Stimulated activated CD8-positive, alpha-beta memory T cell treated with anti-CD3 and anti-CD28 coated beads, Interleukin-7, amount 100 ng/mL, for 4 hours (primary cell): ENCODE results near the gene EXOC2.

Experiments
- DNase-seq, 2 donors: peaks; one replicate each; pipeline ENCODE4 v3.0.0-alpha.2; 2020; ENCODE audit warnings: low read depth in 2 of 2

The EXOC2 gene

DNA sequence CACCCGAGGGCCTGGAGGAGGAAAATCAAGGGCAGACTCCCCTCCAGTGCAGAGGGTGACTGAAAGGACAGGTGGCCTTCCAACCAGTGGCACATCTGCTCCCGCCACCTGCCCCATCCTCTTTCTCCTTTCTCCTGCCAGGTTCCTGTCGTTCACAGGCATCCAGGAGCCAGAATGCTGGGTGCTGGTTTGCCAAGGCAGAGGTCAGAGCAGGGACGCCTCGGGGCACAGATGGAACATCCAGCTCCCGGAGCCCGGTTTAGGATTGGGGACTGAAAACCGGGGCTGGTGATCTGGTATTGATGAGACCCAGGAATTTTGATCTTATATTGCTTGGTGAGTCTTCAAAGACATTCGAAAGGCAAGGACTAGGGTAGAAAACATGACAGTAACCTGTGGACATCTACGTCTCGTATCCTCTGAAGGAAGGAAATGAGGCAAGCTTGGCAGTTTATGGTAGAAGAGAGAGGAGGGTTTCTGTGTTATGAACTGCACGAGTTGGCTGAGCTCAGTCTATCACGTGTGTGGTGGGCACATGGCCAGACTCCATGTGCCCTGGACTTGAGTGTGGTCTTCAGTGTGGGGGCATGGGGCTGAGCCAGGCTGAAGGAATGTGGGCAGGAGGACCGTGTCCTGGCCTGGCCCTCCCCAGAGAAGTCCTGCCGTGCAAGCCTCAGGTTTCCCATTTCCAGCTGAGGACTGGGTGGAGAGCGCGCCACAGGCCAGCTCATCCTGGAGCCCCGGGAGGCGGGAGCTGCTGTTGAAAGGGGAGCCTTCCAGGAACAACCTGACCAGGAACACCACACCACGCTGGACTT lies 227.2 kb downstream of the EXOC2 start:
- no peak for DNase-seq

DNA sequence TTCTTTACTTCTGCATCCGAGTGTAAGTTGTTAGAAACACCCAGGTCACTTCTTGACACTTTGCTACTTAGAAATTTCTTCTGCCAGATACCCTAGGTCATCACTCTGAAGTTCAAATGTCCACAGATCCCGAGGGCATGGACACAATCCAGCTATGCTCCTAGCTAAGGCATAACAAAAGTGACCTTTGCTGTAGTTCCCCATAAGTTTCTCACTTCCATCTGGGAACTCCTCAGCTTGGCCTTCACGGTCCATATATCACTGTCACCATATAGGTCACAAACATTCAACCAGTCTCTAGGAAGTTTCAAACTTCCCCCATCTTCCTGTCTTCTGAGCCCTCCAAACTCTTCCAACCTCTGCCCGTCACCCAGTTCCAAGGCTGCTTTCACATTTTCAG lies 236.1 kb downstream of the EXOC2 start:
- no peak for DNase-seq

DNA sequence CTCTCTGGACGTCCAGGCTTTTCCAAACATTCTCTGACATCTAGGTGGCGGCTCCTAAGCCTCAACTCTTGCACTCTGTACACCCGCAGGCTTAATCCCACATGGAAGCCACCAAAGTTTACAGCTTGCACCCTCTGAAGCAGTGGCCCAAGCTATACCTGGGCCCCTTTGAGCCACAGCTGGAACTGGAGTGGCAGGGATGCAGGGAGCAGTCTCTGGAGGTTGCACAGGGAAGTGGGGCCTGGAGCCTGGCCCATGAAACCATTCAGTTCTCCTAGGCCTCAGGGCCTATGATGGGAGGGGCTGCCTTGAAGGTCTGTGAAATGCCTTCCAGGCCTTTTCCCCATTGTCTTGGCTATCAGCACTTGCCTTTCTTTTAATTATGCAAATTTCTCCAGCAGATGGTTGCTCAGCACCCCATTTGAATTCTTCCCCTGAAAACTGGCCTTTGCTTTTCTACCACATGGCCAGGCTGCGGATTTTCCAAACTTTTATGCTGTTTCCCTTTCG lies 236.5 kb downstream of the EXOC2 start:
- DNase-seq: no peak

DNA sequence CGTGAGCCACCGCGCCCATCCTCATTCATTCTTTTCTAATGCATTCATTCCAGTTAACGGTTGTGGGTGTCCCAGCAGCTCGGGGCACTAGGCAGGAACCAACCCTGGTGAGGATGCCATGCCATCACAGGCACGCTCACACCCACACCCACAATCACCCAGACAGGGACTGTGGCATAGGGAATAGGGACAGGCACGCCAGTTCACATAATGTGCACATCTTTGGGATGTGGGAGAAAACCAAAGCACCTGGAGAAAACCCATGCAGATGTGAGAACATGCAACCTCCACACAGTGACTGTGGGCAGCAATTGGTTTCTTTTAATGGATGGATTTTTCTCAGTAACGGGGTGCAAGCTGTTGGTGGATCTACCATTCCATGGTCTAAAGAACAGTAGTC lies 237.1 kb downstream of the EXOC2 start:
- no peak for DNase-seq

DNA sequence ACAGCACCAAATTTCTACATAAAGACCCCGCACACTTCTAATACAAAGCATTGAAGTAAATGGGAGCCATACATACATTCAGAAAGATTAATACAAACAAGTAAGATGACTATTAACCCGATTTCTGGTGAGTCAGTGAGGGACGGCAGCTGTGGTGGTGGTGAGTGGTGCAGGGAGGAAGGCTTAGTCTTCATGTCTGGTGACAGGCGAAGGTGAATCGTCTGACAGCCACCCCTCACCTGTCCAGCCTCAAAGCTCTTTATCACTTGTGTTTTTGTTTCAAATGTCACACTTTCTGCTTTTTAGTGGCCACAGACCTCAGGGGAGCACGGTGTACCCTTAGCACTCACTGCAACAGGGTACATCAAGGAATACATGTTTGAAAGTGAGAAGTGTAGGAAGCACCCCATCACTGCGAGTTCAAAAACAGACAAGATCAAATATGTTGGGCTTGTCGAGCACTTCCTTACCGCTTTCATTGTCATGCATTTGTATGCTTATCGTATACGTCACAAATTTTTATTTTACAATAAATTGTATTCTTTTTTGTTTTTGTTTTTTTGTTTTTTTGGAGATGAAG lies 237.8 kb downstream of the EXOC2 start:
- DNase-seq: peak; percentile 39 to 51

DNA sequence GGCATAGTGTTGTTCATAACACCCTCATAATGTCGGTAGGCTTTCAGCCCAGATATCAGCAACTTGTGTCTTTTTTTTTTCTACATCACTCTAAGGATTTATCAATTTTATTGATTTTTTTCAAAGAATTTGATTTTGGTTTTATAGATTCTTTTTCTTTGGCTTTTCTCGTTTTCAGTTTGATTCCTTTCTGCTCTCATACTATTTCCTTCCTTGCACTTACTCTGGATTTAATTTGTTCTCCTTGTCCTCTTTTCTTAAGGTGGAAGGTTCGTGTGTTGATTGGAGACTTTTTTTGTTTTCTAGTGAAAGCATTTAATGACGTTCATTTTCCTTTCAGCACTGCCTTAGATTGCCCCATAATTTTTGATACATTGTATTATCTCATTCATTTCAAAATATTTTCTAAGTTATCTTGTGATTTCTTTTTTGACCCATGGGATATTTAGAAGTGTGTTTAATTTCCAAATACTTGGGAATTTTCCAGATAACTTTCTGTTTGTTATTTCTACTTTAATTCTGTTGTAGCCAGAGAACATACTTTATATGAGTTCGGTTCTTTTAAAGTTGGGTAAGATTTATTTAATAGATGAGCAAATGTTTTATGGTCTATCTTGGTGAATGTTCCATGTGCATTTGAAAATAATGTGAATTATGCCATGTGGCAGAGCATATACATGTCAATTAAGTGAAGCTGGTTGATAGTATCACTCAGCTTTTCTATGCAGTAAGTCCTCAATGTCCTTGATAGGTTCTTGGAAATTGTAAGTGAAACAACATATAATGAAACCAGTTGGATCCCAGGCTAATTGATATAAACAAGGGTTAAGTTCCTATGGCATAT lies 238.6 kb downstream of the EXOC2 start:
- DNase-seq: no peak

DNA sequence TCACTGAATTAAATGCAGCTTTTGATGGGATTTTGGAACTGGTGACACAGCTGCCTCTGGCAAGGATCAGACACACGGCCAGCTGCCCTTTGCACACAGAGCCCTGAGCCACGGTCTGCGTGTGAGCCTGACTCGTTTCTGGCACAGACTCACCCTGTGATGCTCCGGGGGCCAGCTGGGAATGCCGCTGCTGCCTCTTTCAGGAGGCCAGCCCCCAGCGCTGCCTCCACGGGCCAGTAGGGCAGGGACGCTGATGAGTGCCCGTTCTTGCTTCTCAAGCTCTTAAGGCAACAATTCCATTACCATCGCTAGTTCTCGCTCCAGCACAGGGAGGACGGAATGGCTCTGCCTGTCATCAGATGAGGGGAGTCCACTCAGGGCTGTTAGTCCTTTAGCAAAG lies 239.8 kb downstream of the EXOC2 start:
- no peak for DNase-seq

DNA sequence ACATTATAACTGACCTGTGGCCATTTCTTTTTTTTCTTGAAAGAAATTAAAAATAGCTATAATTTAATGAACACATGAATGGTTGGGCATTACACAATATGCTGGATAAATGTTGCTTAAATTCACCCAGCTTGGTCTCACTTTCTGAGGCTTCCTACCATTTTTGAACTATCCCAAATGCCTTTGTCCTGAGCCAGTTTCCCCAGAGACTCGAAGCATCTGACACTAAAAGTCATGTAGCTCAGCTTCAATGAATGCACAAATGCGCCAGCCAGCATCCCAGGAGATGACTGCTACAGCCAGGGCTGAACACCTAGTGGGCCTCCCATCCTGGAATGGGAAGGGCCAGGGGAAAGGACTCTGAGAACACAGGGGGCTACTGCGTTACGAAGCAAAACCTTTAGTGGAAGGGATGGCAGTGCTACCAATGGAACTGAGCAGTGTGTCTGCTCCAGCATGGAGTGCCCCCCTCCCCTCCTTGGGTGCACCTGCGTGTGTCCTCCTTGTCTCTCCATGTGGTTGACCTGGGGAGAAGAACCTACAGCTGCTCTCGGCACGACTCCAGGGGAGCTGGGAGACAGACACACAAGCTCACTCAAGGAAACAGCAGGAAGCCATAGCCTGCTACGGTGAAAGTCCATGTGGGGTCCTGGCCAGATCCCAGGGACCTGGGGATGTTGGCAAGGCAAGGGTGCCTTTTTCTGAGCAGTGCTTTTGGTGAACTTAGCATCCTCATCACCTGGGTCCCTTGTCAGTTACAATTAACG lies 240.5 kb downstream of the EXOC2 start:
- DNase-seq: no peak

DNA sequence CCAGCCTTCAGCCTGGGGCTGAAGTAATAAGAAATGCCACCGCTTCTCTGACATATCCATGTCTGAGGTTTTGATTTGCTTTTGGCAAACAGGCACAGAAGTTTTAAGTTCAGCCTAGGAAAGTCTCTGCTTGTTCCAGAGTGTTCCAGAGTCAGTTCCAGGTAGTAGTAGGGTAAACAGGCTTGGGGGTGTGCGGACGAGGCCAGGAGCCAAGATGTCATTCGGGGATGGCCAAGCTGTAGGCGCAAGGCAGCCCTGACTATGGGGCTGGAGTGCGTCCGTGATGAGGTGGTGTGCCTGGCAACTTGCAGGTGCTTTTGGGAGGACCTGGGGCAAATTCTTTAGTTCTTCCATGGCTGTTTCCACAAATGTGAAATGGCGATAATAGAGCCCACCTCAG lies 241.1 kb downstream of the EXOC2 start:
- DNase-seq: no peak

DNA sequence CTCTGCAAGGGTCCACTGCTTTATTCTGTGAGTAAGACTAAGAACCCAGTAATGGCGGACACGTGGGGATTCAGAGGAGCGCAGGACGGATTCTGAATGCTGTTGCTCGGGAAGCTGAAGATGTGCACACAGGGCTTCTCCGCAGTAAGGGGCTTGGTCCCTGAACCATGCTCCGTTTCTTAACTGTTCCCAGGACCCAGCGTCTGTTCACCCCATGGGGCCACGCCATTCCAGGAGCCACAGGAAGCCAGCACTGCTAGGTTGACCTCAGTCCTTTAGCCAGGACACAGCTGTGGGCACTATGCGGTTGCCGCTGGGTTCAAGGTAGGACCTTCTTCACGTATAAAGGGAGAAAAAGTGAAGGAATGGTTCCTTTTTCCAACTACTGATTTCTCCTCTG lies 241.6 kb downstream of the EXOC2 start:
- no peak for DNase-seq

DNA sequence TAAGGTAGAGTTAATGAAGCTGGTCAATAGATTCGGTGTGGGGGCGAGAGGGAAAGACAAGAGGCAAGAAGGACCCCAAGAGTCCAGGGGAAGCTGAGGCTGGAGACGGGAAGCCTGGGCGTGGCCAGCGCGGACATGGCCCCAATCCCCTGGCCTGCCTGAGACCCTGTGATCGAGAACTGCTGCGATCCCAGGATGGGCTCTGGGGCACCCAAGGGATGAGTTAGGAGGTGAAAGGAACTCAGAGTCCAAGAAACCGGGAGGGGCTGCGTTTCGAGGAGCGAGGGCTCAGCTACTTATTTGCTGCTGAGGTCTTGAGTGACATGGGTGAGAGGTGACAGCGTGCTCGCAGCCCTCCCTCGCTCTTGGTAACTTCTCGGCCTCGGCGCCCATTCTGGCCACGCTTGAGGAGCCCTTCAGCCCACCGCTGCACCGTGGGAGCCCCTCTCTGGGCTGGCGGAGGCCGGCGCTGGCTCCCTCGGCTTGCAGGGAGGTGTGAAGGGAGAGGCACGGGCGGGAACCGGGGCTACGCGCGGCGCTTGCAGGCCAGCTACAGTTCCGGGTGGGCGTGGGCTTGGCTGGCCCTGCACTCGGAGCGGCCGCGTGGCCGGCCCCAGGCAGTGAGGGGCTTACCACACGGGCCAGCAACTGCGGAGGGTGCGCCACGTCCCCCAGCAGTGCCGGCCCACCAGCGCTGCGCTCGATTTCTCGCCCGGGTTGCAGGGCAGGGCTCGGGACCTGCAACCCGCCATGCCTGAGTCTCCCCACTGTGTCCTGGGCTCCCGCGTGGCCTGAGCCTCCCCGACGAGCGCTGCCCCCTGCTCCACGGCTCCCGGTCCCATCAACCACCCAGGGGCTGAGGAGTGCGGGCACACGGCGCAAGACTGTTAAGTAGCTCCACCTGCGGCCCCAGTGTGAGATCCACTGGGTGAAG lies 243.2 kb downstream of the EXOC2 start:
- DNase-seq: no peak

DNA sequence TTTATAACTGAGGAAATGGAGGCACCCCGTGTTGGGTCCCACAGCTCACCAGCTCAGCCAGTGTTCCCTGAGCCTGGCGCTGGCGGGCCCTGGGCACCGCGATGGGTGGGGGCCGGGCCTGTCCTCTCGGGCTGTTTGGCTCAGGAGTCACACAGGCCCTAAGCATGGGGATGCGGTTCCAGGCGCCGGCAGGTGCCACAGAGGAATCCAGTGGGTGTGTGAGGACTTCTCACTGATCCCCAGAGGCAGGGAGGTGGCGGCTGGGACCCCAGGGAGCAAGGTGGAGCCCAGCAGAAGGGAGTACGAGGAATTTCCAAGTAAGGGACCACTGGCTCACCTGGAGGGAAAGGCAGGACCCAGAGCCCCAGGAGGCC lies 243.9 kb downstream of the EXOC2 start:
- no peak for DNase-seq

DNA sequence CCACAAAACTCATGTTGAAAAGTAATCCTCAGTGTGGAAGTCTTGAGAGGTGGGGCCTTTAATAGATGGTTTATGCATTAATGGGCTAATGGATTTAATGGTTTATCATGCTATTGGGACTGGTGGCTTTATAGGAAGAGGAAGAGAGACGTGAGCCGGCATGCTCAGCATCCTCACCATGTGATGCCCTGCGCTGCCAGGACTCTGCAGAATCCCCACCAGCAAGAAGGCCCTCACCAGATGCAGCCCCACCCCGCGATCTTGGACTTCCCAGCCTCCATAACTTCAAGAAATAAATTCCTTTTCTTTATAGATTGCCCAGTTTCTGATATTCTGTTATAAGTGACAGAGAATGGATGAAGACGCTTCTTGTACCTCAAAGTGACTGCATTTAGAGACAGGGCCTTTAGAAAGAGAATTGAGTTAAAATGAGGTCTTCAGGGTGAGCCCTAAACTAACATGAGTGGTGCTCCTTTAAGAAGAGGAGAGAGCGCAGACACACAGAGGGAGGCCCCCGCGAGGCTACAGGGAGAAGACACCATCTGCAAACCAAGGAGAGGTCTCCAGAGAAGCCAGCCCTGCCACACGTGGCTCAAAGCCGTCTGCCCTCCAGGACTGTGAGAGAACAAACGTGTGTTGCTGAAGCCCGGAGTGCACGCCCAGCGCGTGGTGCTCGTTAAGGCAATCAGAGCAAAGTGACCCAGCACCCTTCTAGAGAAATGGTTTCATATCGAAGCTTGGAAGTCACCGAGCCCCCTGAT lies 244.5 kb downstream of the EXOC2 start:
- DNase-seq: no peak

DNA sequence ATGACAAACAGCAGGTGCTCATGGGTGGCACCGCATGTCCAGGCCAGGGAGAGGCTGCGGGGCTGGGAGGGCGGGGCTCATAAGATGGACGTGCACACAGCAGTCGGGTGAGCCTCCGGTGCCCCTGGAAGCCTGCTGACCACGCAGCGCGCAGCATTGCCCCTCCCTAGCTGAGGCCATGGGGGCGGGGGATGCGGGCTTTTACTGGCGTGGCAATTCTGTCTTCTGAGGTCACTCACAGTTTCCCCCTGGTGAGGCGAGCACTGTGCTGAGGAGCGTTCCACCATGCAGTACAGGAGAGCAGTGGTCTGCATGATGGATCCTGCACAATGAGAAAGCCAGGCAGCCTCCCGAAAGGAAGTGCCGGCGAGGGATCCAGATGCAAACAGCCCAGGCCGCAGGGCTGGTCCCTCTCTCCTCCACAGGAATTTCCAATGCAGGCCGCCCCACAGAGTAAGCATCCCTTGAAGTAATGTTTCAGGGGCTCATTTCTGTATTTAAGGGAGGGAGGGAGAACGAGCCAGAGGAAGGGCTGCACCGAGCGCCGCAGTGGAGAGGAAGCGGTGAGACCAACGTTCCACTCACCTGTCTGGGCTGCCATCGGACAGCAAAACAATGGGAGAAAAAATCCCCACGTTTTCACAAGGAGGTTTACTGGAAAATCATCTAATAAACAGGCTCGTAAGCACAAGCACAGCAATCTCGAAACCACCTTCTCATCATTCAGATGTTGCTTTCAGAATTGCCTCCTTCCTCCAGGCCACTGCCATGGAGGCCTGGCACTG lies 245.4 kb downstream of the EXOC2 start:
- peak in 1 of 2 donors; percentile 42 for DNase-seq

DNA sequence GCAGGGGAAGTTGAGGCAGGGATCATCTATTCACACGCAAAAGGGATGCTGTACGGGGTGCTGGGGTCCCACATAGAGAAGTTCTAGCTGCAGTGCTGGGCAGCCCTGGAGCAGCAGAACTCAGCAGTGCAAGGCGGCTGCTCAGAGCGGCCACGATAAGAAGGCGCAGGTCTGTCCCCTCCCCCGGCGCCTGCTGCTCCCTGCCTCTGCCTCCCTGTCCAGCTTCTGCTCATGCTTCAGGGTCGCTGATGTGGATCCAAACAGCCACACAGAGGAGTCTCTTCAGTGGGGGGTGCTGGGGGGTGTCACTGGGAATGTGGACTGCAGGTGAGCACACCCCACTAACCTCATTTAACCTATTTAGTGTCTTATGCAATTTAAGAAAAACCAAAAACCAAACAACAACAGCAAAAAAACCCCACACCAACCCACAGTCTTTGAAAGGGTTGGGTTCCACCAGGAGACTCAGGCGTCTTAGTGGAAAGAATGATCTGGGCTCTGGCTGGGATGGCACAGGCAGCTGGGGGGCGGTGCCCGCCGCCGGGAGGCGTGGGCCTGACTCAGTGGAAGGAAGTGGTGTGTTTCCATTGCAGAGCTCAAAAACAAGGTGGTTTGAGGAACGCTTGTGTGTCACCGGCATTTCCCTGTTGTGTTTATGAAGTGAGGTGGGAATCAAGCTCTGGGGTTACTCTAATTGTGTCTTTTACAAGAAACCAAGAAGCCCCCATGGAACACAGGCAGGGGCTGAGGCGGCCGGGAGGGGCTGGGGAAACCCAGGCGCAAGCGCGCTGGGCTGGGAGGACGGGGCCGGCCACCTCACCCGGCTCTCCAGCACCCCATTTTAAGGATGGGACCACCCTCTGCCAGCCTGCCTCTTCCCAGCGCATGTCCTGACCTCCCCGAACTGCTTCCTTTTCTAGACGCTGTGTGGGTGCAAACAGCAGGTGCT lies 246.2 kb downstream of the EXOC2 start:
- DNase-seq: peak; percentile 92 to 93

DNA sequence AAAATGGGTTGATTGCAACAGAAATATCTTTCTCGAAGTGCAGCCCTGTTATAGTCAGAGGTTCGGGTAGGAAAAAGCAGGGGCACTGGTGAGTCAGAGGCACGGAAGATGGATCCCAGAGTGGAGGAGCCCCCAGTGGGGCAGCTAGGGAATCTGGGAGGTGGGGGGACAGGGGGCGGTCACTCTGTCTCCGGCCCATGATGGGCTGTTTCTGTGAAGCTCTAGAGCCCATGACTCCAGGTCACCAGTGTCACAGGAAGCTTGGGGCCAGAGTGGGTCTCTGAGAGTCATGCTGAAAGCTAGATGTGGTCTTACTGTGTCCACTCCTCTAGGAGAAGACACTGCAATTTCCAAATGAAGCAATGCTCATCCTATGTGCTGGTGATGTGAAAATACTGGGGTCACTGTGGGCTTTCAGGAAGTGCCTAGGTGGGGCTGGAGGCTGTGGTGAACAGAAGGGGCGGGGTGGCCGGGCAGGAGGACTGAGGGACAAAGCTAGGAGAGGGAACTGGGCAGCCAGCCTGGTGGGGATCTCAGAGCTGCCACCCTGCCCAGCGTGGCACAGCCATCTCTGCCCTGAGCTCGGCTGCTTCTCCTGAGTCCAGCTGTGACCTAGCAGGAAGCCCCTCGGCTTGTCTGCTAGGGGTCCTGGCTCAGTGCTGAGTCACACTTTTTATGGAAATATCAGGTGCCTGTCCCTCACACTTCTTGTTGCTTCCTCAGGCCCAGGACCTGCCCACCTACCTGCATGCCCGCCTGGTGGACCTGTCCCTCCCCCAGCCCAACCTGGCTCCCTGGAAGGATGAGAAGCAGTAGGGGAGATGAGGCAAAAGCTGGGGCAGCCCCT lies 247.1 kb downstream of the EXOC2 start:
- DNase-seq: no peak

DNA sequence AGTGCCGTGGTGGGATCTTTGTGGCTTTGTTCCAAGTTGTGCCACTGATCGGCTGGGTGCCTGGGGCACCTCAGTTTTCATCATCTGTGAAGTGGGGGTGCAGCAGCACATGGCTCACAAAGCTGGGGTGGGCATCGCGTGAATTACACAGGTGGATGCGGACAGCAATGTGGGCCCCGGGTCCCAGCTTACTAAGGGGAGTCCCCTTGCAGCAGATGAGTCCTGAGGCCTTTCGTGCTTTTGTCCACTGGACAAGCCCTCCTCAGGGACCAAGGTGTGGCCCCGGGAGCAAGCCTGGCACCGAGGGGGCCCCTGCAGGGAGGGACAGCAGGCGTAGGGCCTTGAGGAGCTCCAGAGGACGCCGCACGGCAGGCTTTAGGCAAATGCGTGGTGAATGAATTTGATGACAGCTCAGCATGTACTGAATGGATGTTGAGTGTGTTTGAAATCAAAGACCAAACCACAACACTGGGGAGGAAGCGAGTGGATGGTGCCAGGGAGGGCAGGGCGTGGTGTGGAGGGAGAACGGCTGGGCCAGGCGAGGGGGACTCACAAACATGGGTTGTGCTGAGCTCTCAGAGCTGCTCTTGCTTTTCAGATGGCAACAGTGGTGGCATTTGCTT lies 248.2 kb downstream of the EXOC2 start:
- no peak for DNase-seq
